Memory B cell (primary cell): ENCODE data around the gene BAHCC1.

Source experiments
- ATAC-seq: fragments of 150-1000 bp; cut with Tn5 transposase; 2 replicates; pipeline ENCODE4 v1.10.0; 2021; ENCODE audit warnings: low read depth, mild to moderate bottlenecking, moderate library complexity
- DNase-seq, 2 donors: peaks; one replicate each; pipeline ENCODE4 v3.0.0; 2022; ENCODE audit warnings: low spot score in 2 of 2
- H3K27ac Mint-ChIP-seq: one replicate; pipeline ENCODE4 v1.8.0; 2022; ENCODE audit warnings: mild to moderate bottlenecking, moderate library complexity, mixed read lengths
- H3K27me3 Mint-ChIP-seq: one replicate; pipeline ENCODE4 v1.8.0; 2022; ENCODE audit warnings: mixed read lengths
- H3K36me3 Mint-ChIP-seq: one replicate; pipeline ENCODE4 v1.8.0; 2022; ENCODE audit warnings: mild to moderate bottlenecking, mixed read lengths
- H3K4me1 Mint-ChIP-seq: one replicate; pipeline ENCODE4 v1.8.0; 2022; ENCODE audit warnings: mixed read lengths
- H3K4me3 Mint-ChIP-seq: one replicate; pipeline ENCODE4 v1.8.0; 2022; ENCODE audit warnings: mild to moderate bottlenecking, moderate library complexity, mixed read lengths
- H3K9me3 Mint-ChIP-seq: one replicate; pipeline ENCODE4 v1.8.0; 2022; ENCODE audit warnings: mixed read lengths

BAHCC1 gene

GRCh38 chr17:81491761-81492160 lies 96.5 kb downstream of the BAHCC1 start:
- ATAC-seq: no peak
- DNase-seq: no peak
- Mint-ChIP-seq H3K27ac (no peak overlapping the region), H3K4me1 (peaks cover 8% of the 10 kb centered on the region), H3K36me3 (no peaks in the 10 kb centered on the region), H3K27me3 (peaks cover 19% of the 10 kb centered on the region), H3K9me3 (no peaks in the 10 kb centered on the region), H3K4me3 (no peak overlapping the region)

- Mint-ChIP-seq H3K36me3 (no peaks in the 10 kb centered on the region), H3K27ac (no peak overlapping the region), H3K4me3 (no peak overlapping the region), H3K9me3 (no peaks in the 10 kb centered on the region), H3K27me3 (peaks cover 19% of the 10 kb centered on the region), H3K4me1 (peaks cover 8% of the 10 kb centered on the region)
- ATAC-seq (no peak), DNase-seq (no peak)
Observed at GRCh38 chr17:81492202-81492601, 96.9 kb downstream of the BAHCC1 start.

GRCh38 chr17:81492706-81493105 lies 97.4 kb downstream of the BAHCC1 start:
- DNase-seq (no peak), ATAC-seq (no peak)
- Mint-ChIP-seq H3K9me3 (no peaks in the 10 kb centered on the region), H3K4me3 (no peak overlapping the region), H3K27ac (no peak overlapping the region), H3K4me1 (peaks cover 8% of the 10 kb centered on the region), H3K36me3 (no peaks in the 10 kb centered on the region), H3K27me3 (peaks cover 19% of the 10 kb centered on the region)

DNA sequence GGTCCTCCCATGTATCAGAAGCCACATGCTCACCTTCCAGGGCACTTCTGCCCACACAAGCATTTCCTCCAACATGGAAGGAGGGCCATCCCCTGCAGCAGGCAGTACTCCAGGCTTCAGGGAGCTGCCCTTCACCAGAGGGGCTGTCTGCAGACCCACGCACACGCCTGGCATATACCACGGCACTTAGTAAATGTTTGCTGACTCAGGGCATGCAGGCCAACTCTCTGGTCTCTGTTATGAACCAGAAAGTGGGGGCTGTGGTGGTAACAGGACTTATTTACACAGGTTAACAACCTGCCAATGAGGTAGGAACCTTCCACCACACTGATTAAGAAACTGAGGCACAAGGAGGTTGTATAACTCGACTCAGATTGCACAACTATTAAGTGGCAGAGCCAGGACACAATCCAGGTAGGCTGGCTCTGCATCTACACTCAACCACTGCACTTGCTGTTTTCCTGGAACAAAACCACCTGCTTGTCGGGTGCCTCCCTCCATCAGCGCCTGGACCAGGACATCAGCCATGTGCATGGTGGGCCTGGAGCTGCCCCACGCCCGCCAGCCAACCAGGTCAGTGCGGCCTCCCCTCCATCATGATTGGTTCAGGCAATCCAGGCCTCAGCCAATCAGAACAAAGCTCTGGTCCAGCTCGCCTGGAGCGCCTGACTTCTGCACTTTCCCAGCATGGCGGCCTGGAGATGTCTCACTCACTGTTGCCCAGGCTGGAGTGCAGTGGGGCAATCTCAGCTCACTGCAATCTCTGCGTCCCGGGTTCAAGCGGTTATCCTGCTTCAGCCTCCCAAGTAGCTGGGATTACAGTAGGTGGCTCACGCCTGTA lies 98.2 kb downstream of the BAHCC1 start:
- H3K36me3 Mint-ChIP-seq: no peaks in the 10 kb centered on the region
- H3K4me1 Mint-ChIP-seq: peaks cover 8% of the 10 kb centered on the region
- no peaks in the 10 kb centered on the region for H3K9me3 Mint-ChIP-seq
- no peak for DNase-seq
- H3K27ac Mint-ChIP-seq: no peak overlapping the region
- no peak for ATAC-seq
- no peak overlapping the region for H3K4me3 Mint-ChIP-seq
- peaks cover 19% of the 10 kb centered on the region for H3K27me3 Mint-ChIP-seq

- ATAC-seq (no peak), DNase-seq (no peak)
- Mint-ChIP-seq H3K27ac (no peak overlapping the region), H3K4me3 (no peak overlapping the region), H3K27me3 (peaks cover 19% of the 10 kb centered on the region), H3K9me3 (no peaks in the 10 kb centered on the region), H3K4me1 (peaks cover 4% of the 10 kb centered on the region), H3K36me3 (no peaks in the 10 kb centered on the region)
Observed at GRCh38 chr17:81494626-81495377, 99.5 kb downstream of the BAHCC1 start.

- Mint-ChIP-seq H3K4me1 (peaks cover 6% of the 10 kb centered on the region), H3K9me3 (no peaks in the 10 kb centered on the region), H3K27ac (no peak overlapping the region), H3K36me3 (no peaks in the 10 kb centered on the region), H3K4me3 (no peak overlapping the region), H3K27me3 (peaks cover 7% of the 10 kb centered on the region)
- ATAC-seq (no peak), DNase-seq (no peak)
Observed at GRCh38 chr17:81498953-81499600, 103.8 kb downstream of the BAHCC1 start.

GRCh38 chr17:81499601-81499970 lies 104.3 kb downstream of the BAHCC1 start:
- no peak overlapping the region for H3K27ac Mint-ChIP-seq
- ATAC-seq: no peak
- H3K9me3 Mint-ChIP-seq: no peaks in the 10 kb centered on the region

DNA sequence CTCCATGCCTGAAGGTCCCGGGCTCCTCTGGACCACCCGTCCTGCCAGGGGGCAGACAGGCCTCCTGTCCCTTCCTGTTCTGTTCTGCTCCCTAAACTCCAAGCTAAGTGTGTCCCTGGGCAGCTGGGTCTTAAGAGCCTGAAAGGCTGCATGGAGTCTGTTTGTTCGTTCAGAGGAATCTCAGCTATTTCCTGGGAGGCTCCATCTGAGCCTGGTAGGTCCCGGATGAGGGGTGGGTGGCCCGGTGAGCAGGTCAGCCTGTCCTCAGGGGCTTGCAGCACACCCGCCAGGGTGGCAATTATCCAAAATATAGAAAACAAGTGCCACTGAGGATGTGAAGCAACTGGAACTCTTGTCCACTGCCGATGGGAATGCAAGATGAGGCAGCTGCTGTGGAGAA lies 104.8 kb downstream of the BAHCC1 start:
- Mint-ChIP-seq H3K4me1 (peaks cover 3% of the 10 kb centered on the region), H3K9me3 (no peaks in the 10 kb centered on the region), H3K36me3 (no peaks in the 10 kb centered on the region), H3K27me3 (peaks cover 1% of the 10 kb centered on the region), H3K4me3 (no peak overlapping the region), H3K27ac (no peak overlapping the region)
- no peak for DNase-seq
- ATAC-seq: no peak

More at GRCh38 chr17:81499601-81499970, 104.3 kb downstream of the BAHCC1 start:
- Mint-ChIP-seq H3K36me3 (no peaks in the 10 kb centered on the region), H3K27me3 (peaks cover 4% of the 10 kb centered on the region), H3K4me3 (no peak overlapping the region), H3K4me1 (peaks cover 6% of the 10 kb centered on the region)
- no peak for DNase-seq

- no peak for ATAC-seq
- Mint-ChIP-seq H3K36me3 (no peaks in the 10 kb centered on the region), H3K27me3 (no peaks in the 10 kb centered on the region), H3K4me3 (no peak overlapping the region), H3K27ac (no peak overlapping the region), H3K4me1 (peaks cover 3% of the 10 kb centered on the region), H3K9me3 (no peaks in the 10 kb centered on the region)
- no peak for DNase-seq
Observed at GRCh38 chr17:81502471-81503017, 107.3 kb downstream of the BAHCC1 start.

GRCh38 chr17:81503619-81504018 lies 108.4 kb downstream of the BAHCC1 start:
- Mint-ChIP-seq H3K4me3 (no peak overlapping the region), H3K4me1 (peaks cover 3% of the 10 kb centered on the region), H3K27ac (peak overlapping the region; percentile 26), H3K36me3 (peaks cover 3% of the 10 kb centered on the region), H3K27me3 (no peaks in the 10 kb centered on the region), H3K9me3 (no peaks in the 10 kb centered on the region)
- no peak for DNase-seq
- ATAC-seq: no peak

DNA sequence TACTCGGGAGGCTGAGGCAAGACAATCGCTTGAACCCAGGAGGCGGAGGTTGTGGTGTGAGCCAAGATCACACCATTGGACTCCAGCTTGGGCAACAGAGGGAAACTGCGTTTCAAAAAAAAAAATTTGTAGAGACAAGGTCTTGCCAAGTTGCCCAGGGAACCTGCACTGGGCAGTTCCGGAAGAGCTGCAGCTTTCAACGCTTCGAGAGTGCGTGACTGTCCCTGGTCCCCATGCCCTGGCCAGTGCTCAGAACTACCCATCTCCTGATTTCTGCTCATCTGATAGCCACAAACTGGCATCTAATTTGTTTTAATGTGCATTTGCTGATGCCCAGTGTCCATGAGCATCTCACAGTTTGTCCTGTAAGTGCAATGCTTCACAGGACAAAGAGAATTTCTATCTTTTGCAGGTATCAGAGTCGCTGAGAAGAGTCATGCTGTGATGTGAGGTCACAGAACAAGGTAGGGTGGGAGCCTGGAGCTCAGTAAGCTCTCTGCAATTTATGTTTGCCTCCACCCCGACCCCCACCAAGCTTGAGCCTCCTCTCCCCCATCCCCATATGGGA lies 113.5 kb downstream of the BAHCC1 start:
- H3K4me3 Mint-ChIP-seq: peak overlapping the region; percentile 99
- no peak overlapping the region for H3K27ac Mint-ChIP-seq
- H3K4me1 Mint-ChIP-seq: peaks cover 34% of the 10 kb centered on the region
- ATAC-seq: no peak
- no peaks in the 10 kb centered on the region for H3K27me3 Mint-ChIP-seq
- no peak for DNase-seq
- H3K9me3 Mint-ChIP-seq: no peaks in the 10 kb centered on the region
- peaks cover 38% of the 10 kb centered on the region for H3K36me3 Mint-ChIP-seq

GRCh38 chr17:81509207-81509971 lies 114.1 kb downstream of the BAHCC1 start:
- Mint-ChIP-seq H3K27me3 (no peaks in the 10 kb centered on the region), H3K4me1 (peaks cover 35% of the 10 kb centered on the region), H3K9me3 (no peaks in the 10 kb centered on the region), H3K36me3 (peaks cover 38% of the 10 kb centered on the region), H3K27ac (peak overlapping the region; percentile 98), H3K4me3 (peak overlapping the region; percentile 99)
- ATAC-seq (no peak), DNase-seq (no peak)
